HepG2 (cell line): ENCODE data around the gene ELP5. TPM values are rescaled to one million over a fixed set of nuclear protein-coding genes. Genes with fewer than 3 reads are reported as not detected.

Experiments used
- ADNP ChIP-seq: sonication (generic); formaldehyde crosslinking; IDR thresholded peaks from 2 replicates; pipeline ENCODE4 v1.4.0; 2020; ENCODE audit warnings: missing genetic modification reagents
- CHCHD3 ChIP-seq: sonication (generic); formaldehyde crosslinking; IDR thresholded peaks from 2 replicates; pipeline ENCODE4 v1.8.0; 2022; ENCODE audit warnings: mild to moderate bottlenecking, missing genetic modification reagents, moderate library complexity
- GTF3A ChIP-seq: sonication (generic); formaldehyde crosslinking; conservative IDR thresholded peaks from 2 replicates; pipeline ENCODE4 v1.4.0; 2020; ENCODE audit warnings: mild to moderate bottlenecking, missing genetic modification reagents
- KDM6A ChIP-seq: IDR thresholded peaks from 2 replicates; pipeline ENCODE4 v1.6.1; 2016; ENCODE audit warnings: low read depth
- KLF9 ChIP-seq: IDR thresholded peaks from 2 replicates; pipeline ENCODE4 v1.6.1; 2016; ENCODE audit warnings: low read depth
- MATR3 ChIP-seq: sonication (generic); formaldehyde crosslinking; IDR thresholded peaks from 2 replicates; pipeline ENCODE4 v1.4.0; 2020; ENCODE audit warnings: missing genetic modification reagents
- MLLT10 ChIP-seq: sonication (generic); formaldehyde crosslinking; IDR thresholded peaks from 2 replicates; pipeline ENCODE4 v1.4.0; 2020; ENCODE audit warnings: missing genetic modification reagents
- RAD21 ChIP-seq: fragments of 450-650 bp; formaldehyde crosslinking; IDR thresholded peaks from 2 replicates; pipeline ENCODE4 v1.5.0; 2020; ENCODE audit warnings: mild to moderate bottlenecking
- RCOR2 ChIP-seq: IDR thresholded peaks from 2 replicates; pipeline ENCODE4 v1.6.1; 2016; ENCODE audit warnings: missing biosample characterization, missing genetic modification reagents
- SMAD1 ChIP-seq: sonication (generic); formaldehyde crosslinking; IDR thresholded peaks from 2 replicates; pipeline ENCODE4 v1.4.0; 2020; ENCODE audit warnings: missing genetic modification reagents, low read depth, mild to moderate bottlenecking, borderline replicate concordance
- TBP ChIP-seq: sonication (generic); formaldehyde crosslinking; IDR thresholded peaks from 2 replicates; pipeline ENCODE4 v1.5.0; 2020; ENCODE audit warnings: missing genetic modification reagents
- ZFP62 ChIP-seq: sonication (generic); formaldehyde crosslinking; IDR thresholded peaks from 2 replicates; pipeline ENCODE4 v1.4.0; 2020; ENCODE audit warnings: missing genetic modification reagents
- ZNF235 ChIP-seq: sonication (generic); formaldehyde crosslinking; IDR thresholded peaks from 2 replicates; pipeline ENCODE4 v1.8.1; 2023; ENCODE audit warnings: mild to moderate bottlenecking, missing genetic modification reagents, borderline replicate concordance
- ZNF780A ChIP-seq: sonication (generic); formaldehyde crosslinking; IDR thresholded peaks from 2 replicates; pipeline ENCODE4 v1.8.0; 2022; ENCODE audit warnings: mild to moderate bottlenecking, missing genetic modification reagents, moderate library complexity
- ZSCAN29 ChIP-seq: sonication (generic); formaldehyde crosslinking; conservative IDR thresholded peaks from 2 replicates; pipeline ENCODE4 v1.4.0; 2020; ENCODE audit warnings: mild to moderate bottlenecking, missing genetic modification reagents
- polyA plus RNA-seq, 8 experiments: library from polyadenylated mRNA; depleted of rRNA in 3 of 8; stranded (reverse) in 7 of 8; unstranded in 1 of 8; fragments of >200 nt; fragmentation: Illumina TruSeq in 4 of 8; extraction: Trizol in 4 of 8; gene quantifications; 2 replicates each; pipeline versions ENCODE4 v1.2.1 to v1.2.3, GENCODE V29; 2011 to 2016; ENCODE audit warnings: low read depth in 4 of 8, missing spikeins in 1 of 8, mixed read lengths in 1 of 8; ENCODE audit not compliant: insufficient read depth in 1 of 8
- total RNA-seq, 5 experiments: library from RNA; depleted of rRNA; stranded (reverse); fragments of >200 nt; fragmentation: Illumina TruSeq; extraction: Trizol; gene quantifications; 2 replicates each; pipeline ENCODE4 v1.2.3, GENCODE V29; 2016; ENCODE audit warnings: low read depth in 1 of 5
- TF ChIP-seq, protein P1 (sequence below): sonication (generic); formaldehyde crosslinking; conservative IDR thresholded peaks from 2 replicates; pipeline ENCODE4 v1.4.0; 2020; ENCODE audit warnings: missing genetic modification reagents
- TF ChIP-seq, protein P2 (sequence below): sonication (generic); formaldehyde crosslinking; IDR thresholded peaks from 2 replicates; pipeline ENCODE4 v1.5.1; 2020; ENCODE audit warnings: mild to moderate bottlenecking, missing genetic modification reagents, borderline replicate concordance
- TF ChIP-seq, protein P3 (sequence below): IDR thresholded peaks from 2 replicates; pipeline ENCODE4 v1.6.1; 2012; ENCODE audit warnings: low read depth, low read length, improper control_type of control experiment
- TF ChIP-seq, protein P4 (sequence below), 2 experiments: IDR thresholded peaks; 2 replicates each; pipeline ENCODE4 v1.6.1; 2011 to 2012; ENCODE audit warnings: low read length in 2 of 2, borderline replicate concordance in 1 of 2, low read depth in 1 of 2, mild to moderate bottlenecking in 1 of 2, moderate library complexity in 1 of 2
- TF ChIP-seq, protein P5 (sequence below): sonication (generic); formaldehyde crosslinking; IDR thresholded peaks from 2 replicates; pipeline ENCODE4 v1.5.0; 2020; ENCODE audit warnings: missing genetic modification reagents, mild to moderate bottlenecking, borderline replicate concordance

Gene ELP5
- total and polyA plus RNA-seq, 2 of the 13 experiments (the other 11 are each of a cell fraction or from before 2014, with no cell fraction given) = 67.6 to 69.8 TPM

DNA sequence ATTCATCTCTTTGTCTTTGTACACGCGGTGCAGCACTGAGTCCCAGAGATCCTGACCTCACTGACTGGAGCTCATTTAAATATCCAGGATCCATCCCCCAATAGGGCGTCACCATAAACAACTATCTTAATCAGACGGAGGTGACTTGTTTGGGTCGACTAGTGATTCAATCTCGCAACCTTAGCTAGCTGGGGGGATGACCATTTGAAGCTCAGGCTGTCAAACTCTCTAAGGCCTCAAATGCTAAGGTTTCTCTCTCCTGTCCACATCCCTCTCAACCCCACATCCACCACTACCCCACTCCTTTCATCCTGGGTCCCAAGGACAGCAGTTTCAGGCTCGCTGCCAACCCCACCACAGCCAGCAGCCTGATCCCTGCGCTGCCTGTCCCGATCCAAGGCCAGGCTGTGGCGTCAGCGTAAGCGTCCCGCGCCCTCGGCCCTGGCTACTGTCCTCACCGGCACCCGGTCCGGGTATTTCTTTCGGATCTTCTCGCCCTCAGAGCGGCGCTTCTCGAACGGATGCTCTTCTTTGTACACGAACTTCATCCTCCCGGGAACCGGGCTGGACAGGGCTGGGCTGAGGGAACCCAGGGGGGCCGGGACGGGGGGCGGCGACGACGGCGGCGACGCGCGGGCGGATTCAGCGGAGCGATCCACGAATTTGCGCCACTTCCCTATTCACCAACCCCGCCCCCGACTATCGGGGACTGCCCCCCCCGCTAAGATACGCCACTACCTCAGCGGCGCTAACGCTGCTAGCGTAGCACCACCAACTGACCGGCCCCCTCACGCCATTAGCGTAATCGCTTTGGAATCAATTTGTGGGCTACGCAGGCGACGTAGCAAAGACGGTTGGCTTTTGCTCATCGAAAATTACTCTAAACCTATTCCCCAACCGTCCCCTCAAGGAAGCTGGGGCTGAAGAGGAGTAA is 10.0 kb upstream of the ELP5 start, which contains the start of gene GABARAP (continued):
- TF ChIP-seq, protein P1, sequence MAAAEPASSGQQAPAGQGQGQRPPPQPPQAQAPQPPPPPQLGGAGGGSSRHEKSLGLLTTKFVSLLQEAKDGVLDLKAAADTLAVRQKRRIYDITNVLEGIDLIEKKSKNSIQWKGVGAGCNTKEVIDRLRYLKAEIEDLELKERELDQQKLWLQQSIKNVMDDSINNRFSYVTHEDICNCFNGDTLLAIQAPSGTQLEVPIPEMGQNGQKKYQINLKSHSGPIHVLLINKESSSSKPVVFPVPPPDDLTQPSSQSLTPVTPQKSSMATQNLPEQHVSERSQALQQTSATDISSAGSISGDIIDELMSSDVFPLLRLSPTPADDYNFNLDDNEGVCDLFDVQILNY = no peak
- TF ChIP-seq KLF9 (CRISPR knock-in tag) = no peak
- no peak for TF ChIP-seq GTF3A (CRISPR knock-in tag)
- no peak for TF ChIP-seq ZNF780A (CRISPR knock-in tag)
- TF ChIP-seq, protein P2, sequence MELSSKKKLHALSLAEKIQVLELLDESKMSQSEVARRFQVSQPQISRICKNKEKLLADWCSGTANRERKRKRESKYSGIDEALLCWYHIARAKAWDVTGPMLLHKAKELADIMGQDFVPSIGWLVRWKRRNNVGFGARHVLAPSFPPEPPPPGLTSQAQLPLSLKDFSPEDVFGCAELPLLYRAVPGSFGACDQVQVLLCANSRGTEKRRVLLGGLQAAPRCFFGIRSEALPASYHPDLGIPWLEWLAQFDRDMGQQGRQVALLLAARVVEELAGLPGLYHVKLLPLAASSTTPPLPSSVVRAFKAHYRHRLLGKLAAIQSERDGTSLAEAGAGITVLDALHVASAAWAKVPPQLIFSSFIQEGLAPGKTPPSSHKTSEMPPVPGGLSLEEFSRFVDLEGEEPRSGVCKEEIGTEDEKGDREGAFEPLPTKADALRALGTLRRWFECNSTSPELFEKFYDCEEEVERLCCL (CRISPR knock-in tag) = no peak
- no peak for TF ChIP-seq ZSCAN29 (CRISPR knock-in tag)
- no peak for TF ChIP-seq ADNP (CRISPR knock-in tag)
- 0 out of 2 replicates have a peak, but pooled peaks have one; percentile 29 for TF ChIP-seq TBP (CRISPR knock-in tag)
- peak; percentile 50; the same call in 1 of the 2 replicates for TF ChIP-seq ZNF235 (CRISPR knock-in tag)
- TF ChIP-seq, protein P3, sequence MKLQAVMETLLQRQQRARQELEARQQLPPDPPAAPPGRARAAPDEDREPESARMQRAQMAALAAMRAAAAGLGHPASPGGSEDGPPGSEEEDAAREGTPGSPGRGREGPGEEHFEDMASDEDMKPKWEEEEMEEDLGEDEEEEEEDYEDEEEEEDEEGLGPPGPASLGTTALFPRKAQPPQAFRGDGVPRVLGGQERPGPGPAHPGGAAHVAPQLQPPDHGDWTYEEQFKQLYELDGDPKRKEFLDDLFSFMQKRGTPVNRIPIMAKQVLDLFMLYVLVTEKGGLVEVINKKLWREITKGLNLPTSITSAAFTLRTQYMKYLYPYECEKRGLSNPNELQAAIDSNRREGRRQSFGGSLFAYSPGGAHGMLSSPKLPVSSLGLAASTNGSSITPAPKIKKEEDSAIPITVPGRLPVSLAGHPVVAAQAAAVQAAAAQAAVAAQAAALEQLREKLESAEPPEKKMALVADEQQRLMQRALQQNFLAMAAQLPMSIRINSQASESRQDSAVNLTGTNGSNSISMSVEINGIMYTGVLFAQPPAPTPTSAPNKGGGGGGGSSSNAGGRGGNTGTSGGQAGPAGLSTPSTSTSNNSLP = 0 out of 2 replicates have a peak, but pooled peaks have one; percentile 12
- 0 out of 2 replicates have a peak, but pooled peaks have one; percentile 46 for TF ChIP-seq RAD21
- TF ChIP-seq CHCHD3 (CRISPR knock-in tag) = no peak
- no peak for TF ChIP-seq MLLT10 (CRISPR knock-in tag)
- TF ChIP-seq RCOR2 (CRISPR knock-in tag) = no peak
- no peak for TF ChIP-seq ZFP62 (CRISPR knock-in tag)
- no peak for TF ChIP-seq KDM6A (CRISPR knock-in tag)
- TF ChIP-seq SMAD1 (CRISPR knock-in tag) = no peak
- no peak for TF ChIP-seq MATR3 (CRISPR knock-in tag)
- TF ChIP-seq, protein P4, sequence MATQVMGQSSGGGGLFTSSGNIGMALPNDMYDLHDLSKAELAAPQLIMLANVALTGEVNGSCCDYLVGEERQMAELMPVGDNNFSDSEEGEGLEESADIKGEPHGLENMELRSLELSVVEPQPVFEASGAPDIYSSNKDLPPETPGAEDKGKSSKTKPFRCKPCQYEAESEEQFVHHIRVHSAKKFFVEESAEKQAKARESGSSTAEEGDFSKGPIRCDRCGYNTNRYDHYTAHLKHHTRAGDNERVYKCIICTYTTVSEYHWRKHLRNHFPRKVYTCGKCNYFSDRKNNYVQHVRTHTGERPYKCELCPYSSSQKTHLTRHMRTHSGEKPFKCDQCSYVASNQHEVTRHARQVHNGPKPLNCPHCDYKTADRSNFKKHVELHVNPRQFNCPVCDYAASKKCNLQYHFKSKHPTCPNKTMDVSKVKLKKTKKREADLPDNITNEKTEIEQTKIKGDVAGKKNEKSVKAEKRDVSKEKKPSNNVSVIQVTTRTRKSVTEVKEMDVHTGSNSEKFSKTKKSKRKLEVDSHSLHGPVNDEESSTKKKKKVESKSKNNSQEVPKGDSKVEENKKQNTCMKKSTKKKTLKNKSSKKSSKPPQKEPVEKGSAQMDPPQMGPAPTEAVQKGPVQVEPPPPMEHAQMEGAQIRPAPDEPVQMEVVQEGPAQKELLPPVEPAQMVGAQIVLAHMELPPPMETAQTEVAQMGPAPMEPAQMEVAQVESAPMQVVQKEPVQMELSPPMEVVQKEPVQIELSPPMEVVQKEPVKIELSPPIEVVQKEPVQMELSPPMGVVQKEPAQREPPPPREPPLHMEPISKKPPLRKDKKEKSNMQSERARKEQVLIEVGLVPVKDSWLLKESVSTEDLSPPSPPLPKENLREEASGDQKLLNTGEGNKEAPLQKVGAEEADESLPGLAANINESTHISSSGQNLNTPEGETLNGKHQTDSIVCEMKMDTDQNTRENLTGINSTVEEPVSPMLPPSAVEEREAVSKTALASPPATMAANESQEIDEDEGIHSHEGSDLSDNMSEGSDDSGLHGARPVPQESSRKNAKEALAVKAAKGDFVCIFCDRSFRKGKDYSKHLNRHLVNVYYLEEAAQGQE (IDR thresholded peaks at IDR 0.05; ENCODE audit: borderline replicate concordance in 1 of 2, low read depth in 1 of 2, low read length in 2 of 2) = no peak
- TF ChIP-seq, protein P5, sequence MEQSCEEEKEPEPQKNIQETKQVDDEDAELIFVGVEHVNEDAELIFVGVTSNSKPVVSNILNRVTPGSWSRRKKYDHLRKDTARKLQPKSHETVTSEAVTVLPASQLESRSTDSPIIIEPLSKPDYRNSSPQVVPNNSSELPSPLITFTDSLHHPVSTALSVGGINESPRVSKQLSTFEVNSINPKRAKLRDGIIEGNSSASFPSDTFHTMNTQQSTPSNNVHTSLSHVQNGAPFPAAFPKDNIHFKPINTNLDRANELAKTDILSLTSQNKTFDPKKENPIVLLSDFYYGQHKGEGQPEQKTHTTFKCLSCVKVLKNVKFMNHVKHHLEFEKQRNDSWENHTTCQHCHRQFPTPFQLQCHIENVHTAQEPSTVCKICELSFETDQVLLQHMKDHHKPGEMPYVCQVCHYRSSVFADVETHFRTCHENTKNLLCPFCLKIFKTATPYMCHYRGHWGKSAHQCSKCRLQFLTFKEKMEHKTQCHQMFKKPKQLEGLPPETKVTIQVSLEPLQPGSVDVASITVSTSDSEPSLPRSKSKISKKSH = peak; percentile 39; the same call in 1 of the 2 replicates
